ENCODE measurements around the gene B4GALNT1.
"Not testable (repeated sequence)": the region's sequence is repeated elsewhere in the genome, so short reads cannot be mapped to it uniquely, and the experiment has no call there.

The B4GALNT1 gene

DNA sequence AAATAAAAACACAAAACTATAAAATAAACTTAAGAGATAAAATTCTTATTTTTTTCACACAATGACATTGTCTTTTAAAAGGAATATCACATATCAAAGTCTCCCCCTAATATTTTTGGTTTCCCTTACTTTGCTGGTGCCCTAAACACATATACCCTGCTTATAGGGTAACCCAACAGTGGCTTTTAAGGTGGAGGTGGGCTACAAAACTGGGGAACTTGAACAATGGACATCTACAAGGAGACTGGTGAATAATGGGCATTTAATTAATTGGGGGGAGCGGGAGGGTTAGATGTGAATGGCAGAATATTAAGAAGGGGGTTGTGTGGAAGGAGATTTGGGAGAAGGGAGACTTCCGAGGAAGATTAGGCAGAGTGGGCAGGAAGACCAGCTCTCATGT, 9.6 kb downstream of the B4GALNT1 start:
- Histone ChIP-seq H3K9ac (ENCODE audit: low read length) (no peak overlapping the region), H3K36me3 (ENCODE audit: control insufficient read depth, insufficient read depth, low read length) (no peaks in the 10 kb centered on the region), H3K4me3 (ENCODE audit: low read length) (no peak overlapping the region), H3K27ac (ENCODE audit: low read depth, low read length) (no peak overlapping the region), H3K27me3 (ENCODE audit: control insufficient read depth, insufficient read depth, low read length) (peaks cover 35% of the 10 kb centered on the region), H3K4me1 (ENCODE audit: control insufficient read depth, insufficient read depth, low read length) (peaks cover 5% of the 10 kb centered on the region)

DNA sequence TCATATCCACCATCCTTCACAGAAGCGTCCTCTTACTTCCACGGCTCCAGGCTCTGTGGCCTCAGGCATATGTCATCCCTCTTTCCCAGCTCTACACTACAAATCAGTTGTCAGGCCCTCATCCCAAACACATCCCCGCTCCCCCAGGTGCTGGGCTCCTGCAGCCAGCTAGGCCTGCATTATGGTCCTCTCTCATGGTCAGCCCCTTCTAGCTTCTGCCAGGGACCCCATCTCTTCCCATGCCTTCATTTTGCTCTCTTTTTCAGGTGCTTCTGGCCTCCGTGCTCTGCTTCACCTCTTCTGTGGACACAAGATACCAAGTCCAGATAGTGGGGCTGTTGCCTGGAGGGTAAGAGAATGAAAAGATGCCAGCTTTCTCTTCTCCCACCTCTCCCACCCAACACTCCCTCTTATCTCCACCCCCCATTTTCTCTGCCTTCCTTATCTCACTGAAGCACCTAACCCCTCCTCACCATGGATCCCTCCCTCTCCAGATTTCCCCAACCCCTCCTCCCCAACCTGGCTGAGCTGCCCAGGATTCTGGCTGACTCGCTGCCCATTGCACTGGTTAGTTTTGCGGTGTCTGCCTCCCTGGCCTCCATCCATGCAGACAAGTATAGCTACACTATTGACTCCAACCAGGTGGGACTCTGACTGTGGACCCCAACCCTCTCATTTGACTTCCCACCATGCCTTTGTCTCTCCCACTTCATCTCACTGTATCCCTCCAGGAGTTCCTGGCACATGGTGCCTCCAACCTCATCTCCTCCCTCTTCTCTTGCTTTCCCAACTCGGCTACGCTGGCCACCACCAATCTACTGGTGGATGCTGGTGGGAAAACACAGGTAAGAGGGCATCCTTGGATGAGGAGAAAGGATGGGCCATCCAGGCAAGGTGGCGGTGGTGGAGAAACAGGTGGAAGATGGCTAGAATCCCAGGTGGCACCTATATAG, 10.4 kb downstream of the B4GALNT1 start:
- H3K27me3 ChIP-seq (ENCODE audit: control insufficient read depth, insufficient read depth, low read length) = peaks cover 37% of the 10 kb centered on the region
- H3K36me3 ChIP-seq (ENCODE audit: control insufficient read depth, insufficient read depth, low read length) = no peaks in the 10 kb centered on the region
- no peak overlapping the region for H3K27ac ChIP-seq (ENCODE audit: low read depth, low read length)

DNA sequence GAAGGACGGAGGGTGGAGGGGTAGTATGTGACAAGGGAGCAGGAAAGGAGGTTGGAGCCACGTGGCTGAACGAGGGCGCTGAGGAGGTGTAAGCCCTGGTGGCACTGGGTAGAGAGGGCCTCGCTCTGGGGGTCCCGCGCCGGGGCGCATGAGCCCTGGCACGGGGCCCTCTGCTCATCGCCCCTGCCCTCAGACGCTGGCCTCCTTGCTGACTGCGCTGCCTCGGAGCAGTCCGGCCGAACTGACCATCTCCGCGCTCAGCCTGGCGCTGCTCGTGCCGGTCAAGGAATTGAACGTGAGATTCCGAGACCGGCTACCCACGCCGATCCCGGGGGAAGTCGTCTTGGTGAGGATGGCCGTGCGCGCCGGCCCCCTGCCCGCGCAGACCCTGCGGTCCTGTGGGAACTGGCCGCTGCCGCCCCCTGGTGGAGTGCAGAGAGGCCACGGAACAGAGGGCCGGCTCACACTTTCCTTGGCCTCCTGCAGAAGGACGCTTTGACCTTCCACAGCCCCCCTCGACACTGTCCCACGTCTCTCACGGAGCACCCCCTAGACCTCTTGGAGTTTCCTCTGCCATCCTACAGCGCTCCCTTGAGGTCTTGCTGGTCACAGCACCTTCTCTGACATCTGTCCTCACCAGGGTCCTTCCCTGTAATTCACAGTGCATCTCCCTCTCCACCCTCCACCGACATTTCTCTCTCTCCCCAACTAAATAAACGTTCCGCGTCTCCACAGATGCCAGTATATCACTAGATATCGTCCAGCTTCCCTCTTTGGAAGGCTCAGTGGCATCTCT, 11.3 kb downstream of the B4GALNT1 start:
- no peaks in the 10 kb centered on the region for H3K36me3 ChIP-seq (ENCODE audit: control insufficient read depth, insufficient read depth, low read length)
- peaks cover 5% of the 10 kb centered on the region for H3K4me1 ChIP-seq (ENCODE audit: control insufficient read depth, insufficient read depth, low read length)
- peaks cover 36% of the 10 kb centered on the region for H3K27me3 ChIP-seq (ENCODE audit: control insufficient read depth, insufficient read depth, low read length)
- peak overlapping the region; percentile 63 for H3K4me3 ChIP-seq (ENCODE audit: low read length)
- H3K27ac ChIP-seq (ENCODE audit: low read depth, low read length) = no peak overlapping the region
- H3K9ac ChIP-seq (ENCODE audit: low read length) = no peak overlapping the region

More for the DNA sequence above, 10.4 kb downstream of the B4GALNT1 start:
- Histone ChIP-seq H3K9ac (ENCODE audit: low read length) (no peak overlapping the region), H3K4me1 (ENCODE audit: control insufficient read depth, insufficient read depth, low read length) (peaks cover 5% of the 10 kb centered on the region), H3K4me3 (ENCODE audit: low read length) (no peak overlapping the region)

DNA sequence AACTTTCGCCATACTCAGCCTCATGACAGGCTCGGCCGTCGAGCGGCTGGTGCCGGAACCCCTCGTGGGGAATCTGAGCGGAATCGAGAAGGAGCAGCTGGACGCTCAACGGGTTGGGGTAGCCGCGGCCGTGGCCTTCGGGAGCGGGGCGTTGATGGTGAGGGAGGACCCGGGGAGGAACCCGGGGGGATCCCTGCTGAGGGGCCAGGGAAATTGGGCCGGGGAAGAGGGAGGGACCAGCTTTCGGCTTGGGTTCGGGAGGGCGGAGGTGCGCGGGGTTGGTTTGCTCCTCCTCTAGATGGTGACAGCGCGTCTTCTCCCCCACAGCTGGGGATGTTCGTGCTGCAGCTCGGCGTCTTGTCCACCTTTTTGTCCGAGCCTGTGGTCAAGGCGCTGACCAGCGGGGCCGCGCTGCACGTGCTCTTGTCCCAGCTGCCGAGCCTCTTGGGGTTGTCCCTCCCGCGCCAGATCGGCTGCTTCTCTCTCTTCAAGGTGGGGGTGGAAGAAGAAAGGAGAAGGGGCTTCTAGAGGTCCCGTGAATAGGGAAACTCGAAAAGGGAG, 12.0 kb downstream of the B4GALNT1 start:
- H3K27ac ChIP-seq (ENCODE audit: low read depth, low read length) = no peak overlapping the region
- peak overlapping the region; percentile 63 for H3K4me3 ChIP-seq (ENCODE audit: low read length)

DNA sequence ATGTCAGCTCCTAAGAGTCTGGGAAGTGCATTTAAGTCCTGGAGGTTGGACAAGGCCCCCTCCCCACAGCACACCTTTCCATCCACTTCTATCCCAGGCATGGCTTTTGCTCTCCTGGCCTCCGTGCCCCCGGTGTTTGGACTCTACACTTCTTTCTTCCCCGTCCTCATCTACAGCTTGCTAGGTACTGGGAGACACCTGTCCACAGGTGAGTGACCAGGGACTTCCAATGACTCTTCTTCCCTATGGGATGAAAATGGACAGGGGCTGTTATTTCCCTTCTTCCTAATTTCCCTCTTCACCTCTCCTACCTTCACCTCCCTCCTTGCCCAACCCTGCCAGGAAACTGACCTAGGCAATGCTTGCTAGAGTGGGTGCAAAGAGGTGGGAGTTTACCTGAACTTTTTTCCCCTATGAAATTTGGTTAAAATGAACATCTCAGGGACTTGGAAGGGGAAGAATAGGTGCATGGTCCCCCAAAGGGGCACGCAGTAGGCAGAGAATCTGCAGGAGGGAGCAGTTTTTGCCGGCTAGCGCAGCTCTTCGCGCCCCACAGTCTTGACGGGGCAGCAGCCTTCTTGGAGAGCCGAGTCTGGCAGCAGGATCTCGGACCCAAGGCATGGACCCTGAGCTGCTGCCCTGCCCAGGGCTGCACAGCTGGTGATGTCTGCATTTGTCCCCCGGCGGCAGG, 12.6 kb downstream of the B4GALNT1 start:
- Histone ChIP-seq H3K4me1 (ENCODE audit: control insufficient read depth, insufficient read depth, low read length) (peaks cover 5% of the 10 kb centered on the region), H3K36me3 (ENCODE audit: control insufficient read depth, insufficient read depth, low read length) (peaks cover 5% of the 10 kb centered on the region), H3K4me3 (ENCODE audit: low read length) (no peak overlapping the region), H3K27ac (ENCODE audit: low read depth, low read length) (no peak overlapping the region), H3K9ac (ENCODE audit: low read length) (no peak overlapping the region), H3K27me3 (ENCODE audit: control insufficient read depth, insufficient read depth, low read length) (peaks cover 32% of the 10 kb centered on the region)

More for the DNA sequence above, 12.0 kb downstream of the B4GALNT1 start:
- Histone ChIP-seq H3K9ac (ENCODE audit: low read length) (no peak overlapping the region), H3K4me1 (ENCODE audit: control insufficient read depth, insufficient read depth, low read length) (peaks cover 5% of the 10 kb centered on the region), H3K36me3 (ENCODE audit: control insufficient read depth, insufficient read depth, low read length) (peaks cover under 1% of the 10 kb centered on the region), H3K27me3 (ENCODE audit: control insufficient read depth, insufficient read depth, low read length) (peaks cover 33% of the 10 kb centered on the region)

DNA sequence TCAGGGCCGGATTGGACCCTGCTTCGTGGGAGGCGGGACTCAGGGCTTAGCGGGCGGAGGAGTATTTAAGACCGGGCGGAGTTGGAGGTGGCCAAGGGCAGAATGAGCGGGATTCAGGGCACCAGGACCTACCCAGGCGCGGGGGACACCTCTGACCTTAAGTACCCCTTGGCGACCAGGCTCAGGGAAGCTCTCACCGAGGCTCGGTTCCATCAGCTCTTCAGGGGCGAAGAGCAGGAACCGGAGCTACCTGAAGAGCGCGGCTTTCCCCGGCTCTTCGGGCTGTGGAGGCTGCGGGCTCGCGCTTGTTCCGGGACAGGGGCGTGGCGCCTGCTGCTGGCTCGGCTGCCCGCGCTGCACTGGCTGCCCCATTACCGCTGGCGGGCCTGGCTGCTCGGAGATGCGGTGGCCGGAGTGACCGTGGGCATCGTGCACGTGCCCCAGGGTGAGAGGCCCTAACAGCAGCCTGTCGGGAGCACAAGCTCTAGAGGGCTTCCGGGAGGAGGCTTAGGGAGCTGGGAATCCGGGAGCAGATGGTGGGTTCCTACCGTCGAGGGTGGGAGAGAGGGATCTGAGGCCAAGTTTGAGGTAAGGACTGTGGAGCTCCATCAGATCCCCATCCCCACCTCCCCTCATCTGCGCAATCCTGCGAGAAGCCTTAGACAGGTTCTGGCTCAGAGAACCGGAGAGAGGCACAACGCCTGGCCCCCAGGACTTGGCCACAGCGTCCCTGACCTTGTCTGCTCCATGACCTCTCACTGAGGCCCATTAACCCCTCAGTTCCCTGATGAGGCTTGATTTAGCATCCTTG, 13.4 kb downstream of the B4GALNT1 start:
- Histone ChIP-seq H3K4me1 (ENCODE audit: control insufficient read depth, insufficient read depth, low read length) (peaks cover 5% of the 10 kb centered on the region), H3K9ac (ENCODE audit: low read length) (no peak overlapping the region), H3K27ac (ENCODE audit: low read depth, low read length) (no peak overlapping the region), H3K27me3 (ENCODE audit: control insufficient read depth, insufficient read depth, low read length) (peaks cover 26% of the 10 kb centered on the region), H3K36me3 (ENCODE audit: control insufficient read depth, insufficient read depth, low read length) (peaks cover 5% of the 10 kb centered on the region), H3K4me3 (ENCODE audit: low read length) (no peak overlapping the region)

DNA sequence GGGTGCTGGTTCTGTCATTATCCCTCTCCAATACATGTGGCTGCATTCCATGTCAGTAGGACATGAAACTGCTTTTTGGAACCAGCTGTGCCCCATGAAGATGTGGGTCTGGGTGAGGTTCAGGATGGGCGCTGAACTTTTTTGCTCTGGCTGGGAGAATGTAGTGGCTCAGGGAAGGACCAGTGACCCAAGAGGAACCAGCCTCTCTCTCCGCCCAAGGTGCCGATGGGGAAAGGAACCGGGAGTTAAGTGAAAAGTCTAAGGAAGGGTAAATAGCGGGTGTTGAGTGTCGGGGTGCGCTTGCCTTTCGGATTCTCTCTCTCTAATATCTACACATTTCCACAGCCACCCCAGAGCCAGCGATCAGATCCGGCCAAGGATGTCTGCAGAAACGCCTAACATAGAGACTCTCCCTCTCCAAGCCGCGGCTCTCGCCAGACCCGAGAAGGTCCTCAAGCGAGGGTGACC, 14.0 kb downstream of the B4GALNT1 start:
- Histone ChIP-seq H3K4me3 (ENCODE audit: low read length) (no peak overlapping the region), H3K9ac (ENCODE audit: low read length) (no peak overlapping the region), H3K27me3 (ENCODE audit: control insufficient read depth, insufficient read depth, low read length) (peaks cover 23% of the 10 kb centered on the region), H3K27ac (ENCODE audit: low read depth, low read length) (no peak overlapping the region), H3K4me1 (ENCODE audit: control insufficient read depth, insufficient read depth, low read length) (peaks cover 5% of the 10 kb centered on the region), H3K36me3 (ENCODE audit: control insufficient read depth, insufficient read depth, low read length) (peaks cover 8% of the 10 kb centered on the region)

DNA sequence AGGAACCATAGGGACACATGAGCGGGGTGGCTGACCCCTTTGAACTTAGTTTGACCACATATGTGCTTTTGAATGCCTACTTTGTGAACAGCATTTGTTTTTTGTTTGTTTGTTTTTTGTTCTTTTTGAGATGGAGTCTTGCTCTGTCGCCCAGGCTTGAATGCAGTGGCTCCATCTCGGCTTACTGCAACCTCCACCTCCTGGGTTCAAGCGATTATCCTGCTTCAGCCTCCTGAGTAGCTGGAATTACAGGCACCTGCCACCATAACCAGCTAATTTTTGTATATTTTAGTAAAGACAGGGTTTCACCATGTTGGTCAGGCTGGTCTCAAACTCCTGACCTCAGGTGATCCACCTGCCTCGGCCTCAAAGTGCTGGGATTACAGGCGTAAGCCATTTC, 14.6 kb downstream of the B4GALNT1 start:
- not testable (repeated sequence) for H3K27ac ChIP-seq (ENCODE audit: low read depth, low read length); H3K4me1 ChIP-seq (ENCODE audit: control insufficient read depth, insufficient read depth, low read length); H3K9ac ChIP-seq (ENCODE audit: low read length); H3K4me3 ChIP-seq (ENCODE audit: low read length)
- peaks cover 11% of the 10 kb centered on the region for H3K36me3 ChIP-seq (ENCODE audit: control insufficient read depth, insufficient read depth, low read length)
- peaks cover 24% of the 10 kb centered on the region for H3K27me3 ChIP-seq (ENCODE audit: control insufficient read depth, insufficient read depth, low read length)

DNA sequence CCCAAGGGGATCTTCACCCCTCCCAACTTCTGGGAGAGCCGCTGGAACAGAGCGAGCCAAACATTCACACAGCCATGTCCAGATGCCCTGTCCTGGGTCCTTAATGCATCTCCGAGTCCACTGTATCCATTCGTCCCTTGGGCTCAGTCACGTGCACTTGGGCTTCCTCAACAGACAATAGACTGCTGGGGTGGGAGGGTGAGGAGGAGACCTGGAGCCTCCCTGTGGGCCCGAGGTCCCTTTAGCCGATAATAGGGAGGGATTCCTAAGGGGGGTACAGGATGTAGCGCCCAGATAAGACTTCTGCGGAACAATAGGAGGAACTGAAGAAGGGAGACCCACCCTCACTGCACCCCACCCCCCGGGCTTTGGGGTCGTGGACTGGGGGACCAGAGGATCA, 15.1 kb downstream of the B4GALNT1 start:
- Histone ChIP-seq H3K27me3 (ENCODE audit: control insufficient read depth, insufficient read depth, low read length) (peaks cover 24% of the 10 kb centered on the region), H3K9ac (ENCODE audit: low read length) (no peak overlapping the region), H3K4me3 (ENCODE audit: low read length) (no peak overlapping the region), H3K27ac (ENCODE audit: low read depth, low read length) (no peak overlapping the region), H3K36me3 (ENCODE audit: control insufficient read depth, insufficient read depth, low read length) (peaks cover 11% of the 10 kb centered on the region), H3K4me1 (ENCODE audit: control insufficient read depth, insufficient read depth, low read length) (peaks cover 9% of the 10 kb centered on the region)

DNA sequence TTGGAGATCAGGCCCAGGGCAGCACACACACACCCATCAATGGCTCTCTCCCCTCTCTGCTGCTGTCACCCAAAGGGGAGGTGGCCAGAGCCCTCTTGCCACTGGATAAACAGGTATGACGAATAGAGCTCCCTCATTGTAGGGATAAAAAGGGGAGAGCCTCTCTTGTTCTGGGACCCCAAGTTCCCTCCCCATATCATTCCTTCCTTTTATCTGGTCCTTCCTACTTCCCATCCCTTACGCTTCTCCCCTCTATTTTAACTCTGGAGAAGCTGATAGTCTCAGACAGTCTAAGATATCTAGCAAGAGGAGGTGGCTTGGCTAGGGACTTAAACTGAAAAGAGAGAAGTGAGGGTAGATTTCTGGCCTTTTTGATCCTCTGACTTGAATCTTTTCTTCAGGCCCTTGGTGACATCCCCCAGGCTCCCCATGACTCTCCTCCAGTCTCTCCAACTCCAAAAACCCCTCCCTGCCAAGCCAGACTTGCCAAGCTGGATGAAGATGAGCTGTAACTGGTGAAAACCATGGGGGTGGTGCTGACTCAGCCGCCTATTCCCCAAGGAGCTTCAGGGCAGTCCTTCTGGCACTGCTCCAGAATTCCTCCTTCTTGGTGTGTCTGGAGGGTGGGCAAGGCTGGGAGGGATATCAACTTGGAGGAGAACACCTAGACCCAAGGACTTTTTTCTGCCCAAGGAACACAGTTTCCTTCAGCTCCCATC, 16.5 kb downstream of the B4GALNT1 start:
- Histone ChIP-seq H3K27ac (ENCODE audit: low read depth, low read length) (no peak overlapping the region), H3K27me3 (ENCODE audit: control insufficient read depth, insufficient read depth, low read length) (peaks cover 17% of the 10 kb centered on the region), H3K9ac (ENCODE audit: low read length) (no peak overlapping the region), H3K36me3 (ENCODE audit: control insufficient read depth, insufficient read depth, low read length) (peaks cover 11% of the 10 kb centered on the region), H3K4me3 (ENCODE audit: low read length) (no peak overlapping the region), H3K4me1 (ENCODE audit: control insufficient read depth, insufficient read depth, low read length) (peaks cover 18% of the 10 kb centered on the region)

DNA sequence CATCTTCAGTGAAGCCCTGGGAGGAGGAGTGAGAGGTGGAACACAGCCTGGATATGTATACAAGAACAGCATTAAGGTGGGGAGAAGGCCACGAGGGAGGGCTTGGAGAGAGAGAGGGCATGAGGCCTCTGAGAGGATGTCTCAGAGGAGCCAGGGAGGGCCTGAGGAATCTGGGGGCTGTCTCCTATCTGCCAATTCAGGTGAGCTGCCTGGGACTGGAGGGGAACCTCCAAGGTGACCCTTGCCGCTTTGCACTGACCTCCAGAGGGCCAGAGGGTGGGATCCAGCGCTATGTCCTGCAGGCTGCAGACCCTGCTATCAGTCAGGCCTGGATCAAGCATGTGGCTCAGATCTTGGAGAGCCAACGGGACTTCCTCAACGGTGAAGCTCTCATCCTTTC, 17.4 kb downstream of the B4GALNT1 start:
- Histone ChIP-seq H3K9ac (ENCODE audit: low read length) (no peak overlapping the region), H3K27ac (ENCODE audit: low read depth, low read length) (no peak overlapping the region), H3K36me3 (ENCODE audit: control insufficient read depth, insufficient read depth, low read length) (peaks cover 11% of the 10 kb centered on the region), H3K27me3 (ENCODE audit: control insufficient read depth, insufficient read depth, low read length) (peaks cover 11% of the 10 kb centered on the region), H3K4me1 (ENCODE audit: control insufficient read depth, insufficient read depth, low read length) (peaks cover 16% of the 10 kb centered on the region), H3K4me3 (ENCODE audit: low read length) (no peak overlapping the region)
